HL-60 (cell line): ENCODE measurements around the gene C2orf15.

Source experiments
- CTCF ChIP-seq: IDR thresholded peaks from one replicate; pipeline ENCODE4 v1.5.1; 2011; ENCODE audit warnings: low read length, control low read depth, inconsistent platforms; ENCODE audit not compliant: insufficient read depth
- GABPA ChIP-seq: IDR thresholded peaks from 2 replicates; pipeline ENCODE4 v1.6.1; 2012; ENCODE audit warnings: low read depth
- POLR2AphosphoS5 ChIP-seq: IDR thresholded peaks from 2 replicates; pipeline ENCODE4 v1.6.1; 2012; ENCODE audit warnings: low read depth
- SPI1 ChIP-seq: IDR thresholded peaks from 2 replicates; pipeline ENCODE4 v1.6.1; 2012; ENCODE audit warnings: low read depth, mild to moderate bottlenecking, borderline replicate concordance

- TF ChIP-seq CTCF (no peak), POLR2AphosphoS5 (no peak), GABPA (no peak), SPI1 (no peak)
Measured at GRCh38 chr2:99152199-99152895, 10.8 kb downstream of the C2orf15 start.
